ENCODE results near the gene DNAJB4. TPM values are rescaled to one million over a fixed set of nuclear protein-coding genes. Genes with fewer than 3 reads are reported as not detected.
A peak's percentile ranks its signal among the peaks of the same experiment; 100 is the strongest.

Gene DNAJB4
- polyA plus RNA-seq, 4 donors, result 3.8 to 25.6 (median 8.5) TPM

DNA sequence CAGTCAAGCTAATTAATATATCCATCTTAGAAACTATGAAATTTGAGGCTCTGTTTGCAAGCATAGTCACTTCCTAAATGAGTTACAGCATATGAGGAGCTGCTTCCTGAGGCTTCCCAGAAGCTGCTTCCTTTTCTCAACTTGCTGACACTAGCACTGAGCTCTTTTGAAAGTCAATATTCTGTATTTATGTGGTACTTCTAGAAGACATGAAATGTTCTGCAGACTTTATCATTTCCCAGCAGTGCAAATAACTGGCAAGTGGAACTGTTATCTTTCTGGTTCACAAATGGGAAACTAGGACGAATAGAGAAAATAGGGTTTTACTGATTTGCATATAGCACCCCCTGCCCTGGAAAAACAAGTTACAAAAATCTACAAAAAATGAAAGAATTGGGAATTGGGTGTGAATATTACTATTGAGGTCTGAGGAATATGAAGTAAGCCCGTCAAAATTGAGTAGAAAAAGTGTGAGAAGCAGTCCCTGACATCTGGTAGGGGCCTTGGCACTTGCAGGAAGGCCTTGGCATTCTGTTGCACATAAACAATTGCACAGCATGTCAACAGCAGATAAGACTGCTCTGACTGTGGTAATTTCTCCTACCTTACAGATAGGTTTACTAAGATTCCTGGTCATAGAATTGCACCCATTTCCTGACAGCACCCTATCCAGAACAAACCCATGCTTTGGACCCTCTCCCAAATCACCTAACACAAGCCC lies 48.1 kb downstream of the DNAJB4 start:
- 55 to 72% (median 62%) methylated on average over 2 of the region's 2 CpGs for WGBS, 3 donors
- Histone ChIP-seq H3K4me3 (ENCODE audit: low read depth in 1 of 3, low read length in 3 of 3) (no peak overlapping the region), H3K9me3 (ENCODE audit: control insufficient read depth in 2 of 2, insufficient read depth in 1 of 2, low read depth in 1 of 2, low read length in 1 of 2) (no peaks in the 10 kb centered on the region), H3K4me1 (ENCODE audit: control insufficient read depth in 3 of 3, insufficient read depth in 2 of 3, low read depth in 1 of 3, low read length in 2 of 3) (peaks cover 0 to 7% (median 2%) of the 10 kb centered on the region in 3 donors), H3K27me3 (ENCODE audit: control insufficient read depth in 3 of 3, insufficient read depth in 3 of 3, low read length in 3 of 3) (no peaks in the 10 kb centered on the region), H3K36me3 (ENCODE audit: control insufficient read depth in 3 of 3, insufficient read depth in 2 of 3, low read depth in 1 of 3, low read length in 3 of 3) (peaks cover 0 to 7% (median 0%) of the 10 kb centered on the region in 3 donors), H3K27ac (ENCODE audit: low read depth in 1 of 3, low read length in 2 of 3) (peak overlapping the region in 1 of 3 donors; percentile 17)
- DNase-seq, result no peak
- no peak for FAIRE-seq

DNA sequence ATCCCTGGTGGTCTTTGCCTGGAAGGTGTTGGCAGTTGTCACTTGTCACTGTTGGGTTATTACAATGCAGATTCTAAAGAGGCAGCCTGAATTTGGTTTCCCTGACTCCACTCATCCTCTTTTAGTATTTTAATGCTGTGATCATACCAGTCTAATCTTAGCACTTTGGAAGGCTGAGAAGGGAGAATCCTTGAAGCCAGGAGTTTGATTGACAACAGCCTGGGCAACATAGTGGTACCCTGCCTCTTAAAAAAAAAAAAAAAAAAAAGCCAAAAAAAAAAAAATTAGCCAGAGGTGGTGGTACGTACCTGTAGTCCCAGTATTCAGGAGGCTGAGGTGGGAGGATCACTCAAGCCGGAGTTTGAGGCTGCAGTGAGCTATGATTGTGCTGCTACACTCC lies 48.8 kb downstream of the DNAJB4 start:
- H3K27ac ChIP-seq (ENCODE audit: low read depth in 1 of 3, low read length in 2 of 3), result peak overlapping the region in 1 of 3 donors; percentile 17

DNA sequence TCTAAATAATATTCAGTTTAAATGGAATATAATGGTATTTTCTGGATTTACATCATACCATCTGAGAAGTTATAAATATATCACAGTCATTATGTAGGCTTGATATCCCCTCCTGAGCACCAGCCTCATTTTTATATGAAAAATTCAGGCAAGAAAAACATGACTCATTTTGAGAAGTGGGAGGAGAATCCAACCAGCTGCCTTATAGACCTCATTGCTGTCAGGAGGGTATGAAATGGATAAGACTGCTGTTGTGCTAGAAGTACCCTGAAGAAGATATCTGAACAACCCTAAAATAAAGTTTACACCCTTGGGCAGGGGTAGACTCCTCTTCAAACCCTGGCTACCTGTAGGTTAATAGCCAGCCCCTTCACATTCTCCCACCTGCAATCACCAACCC lies 49.8 kb downstream of the DNAJB4 start:
- peaks cover 0 to 7% (median 2%) of the 10 kb centered on the region in 3 donors for H3K4me1 ChIP-seq (ENCODE audit: control insufficient read depth in 3 of 3, insufficient read depth in 2 of 3, low read depth in 1 of 3, low read length in 2 of 3)
- peaks cover 0 to 9% (median 0%) of the 10 kb centered on the region in 3 donors for H3K36me3 ChIP-seq (ENCODE audit: control insufficient read depth in 3 of 3, insufficient read depth in 2 of 3, low read depth in 1 of 3, low read length in 3 of 3)
- FAIRE-seq (no peak), DNase-seq (no peak)
- H3K27me3 ChIP-seq (ENCODE audit: control insufficient read depth in 3 of 3, insufficient read depth in 3 of 3, low read length in 3 of 3), result no peaks in the 10 kb centered on the region
- no peak overlapping the region for H3K27ac ChIP-seq (ENCODE audit: low read depth in 1 of 3, low read length in 2 of 3)
- no peaks in the 10 kb centered on the region for H3K9me3 ChIP-seq (ENCODE audit: control insufficient read depth in 2 of 2, insufficient read depth in 1 of 2, low read depth in 1 of 2, low read length in 1 of 2)
- no peak overlapping the region for H3K4me3 ChIP-seq (ENCODE audit: low read depth in 1 of 3, low read length in 3 of 3)

More for the DNA sequence above, 48.8 kb downstream of the DNAJB4 start:
- 93 to 100% (median 100%) methylated on average over 2 of the region's 2 CpGs for WGBS, 3 donors
- Histone ChIP-seq H3K27me3 (ENCODE audit: control insufficient read depth in 3 of 3, insufficient read depth in 3 of 3, low read length in 3 of 3) (no peaks in the 10 kb centered on the region), H3K4me3 (ENCODE audit: low read depth in 1 of 3, low read length in 3 of 3) (no peak overlapping the region), H3K4me1 (ENCODE audit: control insufficient read depth in 3 of 3, insufficient read depth in 2 of 3, low read depth in 1 of 3, low read length in 2 of 3) (peaks cover 0 to 7% (median 2%) of the 10 kb centered on the region in 3 donors), H3K36me3 (ENCODE audit: control insufficient read depth in 3 of 3, insufficient read depth in 2 of 3, low read depth in 1 of 3, low read length in 3 of 3) (peaks cover 0 to 7% (median 0%) of the 10 kb centered on the region in 3 donors), H3K9me3 (ENCODE audit: control insufficient read depth in 2 of 2, insufficient read depth in 1 of 2, low read depth in 1 of 2, low read length in 1 of 2) (no peaks in the 10 kb centered on the region)
- DNase-seq (no peak), FAIRE-seq (no peak)

- H3K27ac ChIP-seq (ENCODE audit: low read depth in 1 of 3, low read length in 2 of 3), result peak overlapping the region in 1 of 3 donors; percentile 85
Observed at GRCh38 chr1:78054972-78055371, 50.2 kb downstream of the DNAJB4 start.

GRCh38 chr1:78055565-78056132 lies 50.9 kb downstream of the DNAJB4 start:
- peak overlapping the region in 1 of 3 donors; percentile 85 for H3K27ac ChIP-seq (ENCODE audit: low read depth in 1 of 3, low read length in 2 of 3)
- peaks cover 0 to 7% (median 2%) of the 10 kb centered on the region in 3 donors for H3K4me1 ChIP-seq (ENCODE audit: control insufficient read depth in 3 of 3, insufficient read depth in 2 of 3, low read depth in 1 of 3, low read length in 2 of 3)
- DNase-seq (peak; percentile 28 to 66), FAIRE-seq (no peak)
- peaks cover 0 to 8% (median 0%) of the 10 kb centered on the region in 3 donors for H3K36me3 ChIP-seq (ENCODE audit: control insufficient read depth in 3 of 3, insufficient read depth in 2 of 3, low read depth in 1 of 3, low read length in 3 of 3)
- H3K4me3 ChIP-seq (ENCODE audit: low read depth in 1 of 3, low read length in 3 of 3), result no peak overlapping the region
- 9 to 58% (median 18%) methylated on average over 3 of the region's 3 CpGs for WGBS, 3 donors
- no peaks in the 10 kb centered on the region for H3K27me3 ChIP-seq (ENCODE audit: control insufficient read depth in 3 of 3, insufficient read depth in 3 of 3, low read length in 3 of 3)
- H3K9me3 ChIP-seq (ENCODE audit: control insufficient read depth in 2 of 2, insufficient read depth in 1 of 2, low read depth in 1 of 2, low read length in 1 of 2), result no peaks in the 10 kb centered on the region

More at GRCh38 chr1:78054972-78055371, 50.2 kb downstream of the DNAJB4 start:
- Histone ChIP-seq H3K9me3 (ENCODE audit: control insufficient read depth in 2 of 2, insufficient read depth in 1 of 2, low read depth in 1 of 2, low read length in 1 of 2) (no peaks in the 10 kb centered on the region), H3K4me3 (ENCODE audit: low read depth in 1 of 3, low read length in 3 of 3) (no peak overlapping the region), H3K36me3 (ENCODE audit: control insufficient read depth in 3 of 3, insufficient read depth in 2 of 3, low read depth in 1 of 3, low read length in 3 of 3) (peaks cover 0 to 10% (median 0%) of the 10 kb centered on the region in 3 donors), H3K27me3 (ENCODE audit: control insufficient read depth in 3 of 3, insufficient read depth in 3 of 3, low read length in 3 of 3) (no peaks in the 10 kb centered on the region), H3K4me1 (ENCODE audit: control insufficient read depth in 3 of 3, insufficient read depth in 2 of 3, low read depth in 1 of 3, low read length in 2 of 3) (peaks cover 0 to 7% (median 2%) of the 10 kb centered on the region in 3 donors)
- 44 to 73% (median 49%) methylated on average over 2 of the region's 2 CpGs for WGBS, 3 donors
- DNase-seq, result no peak
- no peak for FAIRE-seq

- H3K36me3 ChIP-seq (ENCODE audit: control insufficient read depth in 3 of 3, insufficient read depth in 2 of 3, low read depth in 1 of 3, low read length in 3 of 3), result peaks cover 0 to 6% (median 0%) of the 10 kb centered on the region in 3 donors
- H3K27me3 ChIP-seq (ENCODE audit: control insufficient read depth in 3 of 3, insufficient read depth in 3 of 3, low read length in 3 of 3), result no peaks in the 10 kb centered on the region
- DNase-seq, result no peak
- no peak for FAIRE-seq
- WGBS, 3 donors, result 79 to 80% (median 79%) methylated on average over 4 of the region's 4 CpGs
- peaks cover 0 to 4% (median 0%) of the 10 kb centered on the region in 3 donors for H3K4me1 ChIP-seq (ENCODE audit: control insufficient read depth in 3 of 3, insufficient read depth in 2 of 3, low read depth in 1 of 3, low read length in 2 of 3)
- no peak overlapping the region for H3K27ac ChIP-seq (ENCODE audit: low read depth in 1 of 3, low read length in 2 of 3)
- H3K9me3 ChIP-seq (ENCODE audit: control insufficient read depth in 2 of 2, insufficient read depth in 1 of 2, low read depth in 1 of 2, low read length in 1 of 2), result no peaks in the 10 kb centered on the region
- no peak overlapping the region for H3K4me3 ChIP-seq (ENCODE audit: low read depth in 1 of 3, low read length in 3 of 3)
Observed at GRCh38 chr1:78058670-78059069, 53.9 kb downstream of the DNAJB4 start.

DNA sequence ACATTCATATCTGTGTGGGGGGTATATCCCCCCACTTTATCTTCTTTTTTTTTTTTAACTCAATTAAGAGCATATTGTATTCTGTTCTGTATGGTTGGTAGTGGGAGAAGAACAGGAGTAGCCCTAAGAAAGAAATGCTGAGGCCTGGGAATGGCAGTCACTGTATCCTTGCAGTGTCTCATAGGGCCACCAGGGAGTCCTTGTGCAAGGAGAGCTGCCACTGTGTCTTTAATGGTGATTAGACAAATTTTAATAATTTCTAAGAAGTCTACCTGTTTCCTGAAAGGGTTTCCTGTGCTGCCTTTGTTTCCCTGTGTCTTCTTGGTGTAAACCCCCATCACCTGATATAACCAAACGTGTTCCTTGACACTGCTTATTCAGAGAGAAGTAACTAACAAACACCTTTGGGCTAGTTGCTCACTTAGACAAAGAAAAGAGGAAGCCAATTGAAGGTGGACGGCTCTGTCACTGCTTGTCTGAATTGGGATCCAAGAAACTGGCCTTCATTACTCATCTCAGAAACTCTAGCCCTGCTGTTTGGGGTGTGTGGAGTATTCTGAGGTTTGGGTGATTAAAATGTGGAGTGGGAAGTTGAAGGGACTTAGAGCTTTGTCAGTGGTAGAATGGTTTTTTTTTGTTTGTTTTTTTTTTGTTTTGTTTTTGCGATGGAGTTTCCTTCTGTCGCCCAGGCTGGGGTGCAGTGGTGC lies 56.3 kb downstream of the DNAJB4 start:
- Histone ChIP-seq H3K36me3 (ENCODE audit: control insufficient read depth in 3 of 3, insufficient read depth in 2 of 3, low read depth in 1 of 3, low read length in 3 of 3) (peaks cover 0 to 3% (median 0%) of the 10 kb centered on the region in 3 donors), H3K4me1 (ENCODE audit: control insufficient read depth in 3 of 3, insufficient read depth in 2 of 3, low read depth in 1 of 3, low read length in 2 of 3) (no peaks in the 10 kb centered on the region), H3K27me3 (ENCODE audit: control insufficient read depth in 3 of 3, insufficient read depth in 3 of 3, low read length in 3 of 3) (no peaks in the 10 kb centered on the region), H3K9me3 (ENCODE audit: control insufficient read depth in 2 of 2, insufficient read depth in 1 of 2, low read depth in 1 of 2, low read length in 1 of 2) (no peaks in the 10 kb centered on the region), H3K27ac (ENCODE audit: low read depth in 1 of 3, low read length in 2 of 3) (peak overlapping the region in 1 of 3 donors; percentile 1), H3K4me3 (ENCODE audit: low read depth in 1 of 3, low read length in 3 of 3) (no peak overlapping the region)
- WGBS, 3 donors, result 67 to 94% (median 78%) methylated on average over 4 of the region's 4 CpGs
- FAIRE-seq (no peak), DNase-seq (no peak)

DNA sequence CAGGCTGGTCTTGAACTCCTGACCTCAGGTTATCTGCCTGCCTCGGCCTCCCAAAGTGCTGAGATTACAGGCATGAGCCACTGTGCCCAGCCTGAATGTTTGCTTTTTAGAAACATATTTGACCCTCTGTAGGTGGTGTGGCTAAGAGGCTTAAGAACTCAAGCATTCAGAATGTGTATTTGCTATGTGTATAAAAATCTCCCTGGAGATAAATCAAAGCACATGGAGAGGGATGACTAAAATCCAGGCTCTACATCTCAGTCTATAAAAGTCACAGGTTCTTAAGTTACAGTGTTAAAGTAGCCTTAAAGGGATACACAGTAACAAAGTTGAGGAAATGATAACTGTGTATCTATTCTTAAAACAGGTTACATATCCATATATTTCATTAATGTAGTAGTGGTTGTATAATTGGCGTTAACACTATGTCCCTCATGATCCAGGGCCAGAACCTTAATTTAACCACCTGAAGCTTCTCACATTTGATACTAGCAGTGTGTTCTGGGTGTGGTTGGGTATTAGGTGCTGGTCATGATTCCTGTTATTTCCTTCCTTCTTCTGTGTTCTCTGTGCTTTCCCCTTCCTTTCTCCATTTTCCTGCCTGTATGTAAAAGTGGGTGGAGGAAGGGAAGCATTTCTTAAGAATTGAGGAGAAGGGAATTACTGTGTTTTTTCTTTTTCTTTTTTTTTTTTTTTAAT lies 57.2 kb downstream of the DNAJB4 start:
- no peak overlapping the region for H3K27ac ChIP-seq (ENCODE audit: low read depth in 1 of 3, low read length in 2 of 3)
- no peaks in the 10 kb centered on the region for H3K9me3 ChIP-seq (ENCODE audit: control insufficient read depth in 2 of 2, insufficient read depth in 1 of 2, low read depth in 1 of 2, low read length in 1 of 2)
- no peaks in the 10 kb centered on the region for H3K27me3 ChIP-seq (ENCODE audit: control insufficient read depth in 3 of 3, insufficient read depth in 3 of 3, low read length in 3 of 3)
- WGBS, 3 donors, result 55 to 69% (median 55%) methylated on average over 2 of the region's 2 CpGs
- H3K36me3 ChIP-seq (ENCODE audit: control insufficient read depth in 3 of 3, insufficient read depth in 2 of 3, low read depth in 1 of 3, low read length in 3 of 3), result peaks cover 0 to 3% (median 0%) of the 10 kb centered on the region in 3 donors
- FAIRE-seq, result no peak
- H3K4me3 ChIP-seq (ENCODE audit: low read depth in 1 of 3, low read length in 3 of 3), result no peak overlapping the region
- no peaks in the 10 kb centered on the region for H3K4me1 ChIP-seq (ENCODE audit: control insufficient read depth in 3 of 3, insufficient read depth in 2 of 3, low read depth in 1 of 3, low read length in 2 of 3)
- no peak for DNase-seq

All from small intestine (tissue), 7 donors.